Measurements from ENCODE around the gene ADAMTSL1. TPM values are rescaled to one million over a fixed set of nuclear protein-coding genes. Genes with fewer than 3 reads are reported as not detected.

The ADAMTSL1 gene
- total and polyA plus RNA-seq, 8 donors = 1.1 to 98.8 (median 8.4) TPM

DNA sequence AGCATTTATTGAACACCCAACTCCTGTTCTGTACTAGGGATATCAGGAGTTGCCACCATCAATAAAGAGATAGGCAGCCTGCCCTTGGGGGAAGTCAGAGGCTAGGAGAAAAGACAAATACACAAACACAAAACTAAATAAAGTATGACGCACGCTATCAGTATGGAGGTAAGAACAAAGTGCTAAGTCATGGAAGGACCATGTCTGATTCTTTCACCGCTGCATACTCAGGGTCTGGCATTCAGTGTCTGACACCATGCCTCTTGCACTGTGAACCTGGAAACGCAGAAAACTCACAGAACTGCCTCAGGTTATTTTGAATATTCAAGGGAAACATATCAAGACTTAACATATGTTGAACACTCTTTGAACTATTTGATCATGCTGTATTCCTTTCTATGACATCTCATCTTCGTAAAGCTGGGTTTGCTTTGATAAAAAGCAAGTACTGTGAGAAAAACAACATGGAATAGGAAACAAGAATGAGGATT is 65.3 kb downstream of the ADAMTSL1 start:
- H3K4me1 ChIP-seq = no peaks in the 10 kb centered on the region
- WGBS, 5 donors = 51 to 70% (median 63%) methylated on average over 5 of the region's 5 CpGs

GRCh38 chr9:18542837-18543405 is 69.0 kb downstream of the ADAMTSL1 start:
- 84 to 95% (median 86%) methylated on average over 2 of the region's 2 CpGs for WGBS, 5 donors
- no peak overlapping the region for H3K27ac ChIP-seq
- TF ChIP-seq POLR2A (IDR thresholded peaks at IDR 0.05) = no peak
- no peak for TF ChIP-seq CTCF (IDR thresholded peaks at IDR 0.05)
- no peak for TF ChIP-seq EP300 (IDR thresholded peaks at IDR 0.05)
- TF ChIP-seq POLR2AphosphoS5 (IDR thresholded peaks at IDR 0.05) = no peak
- no peak overlapping the region for H3K4me3 ChIP-seq
- H3K9me3 ChIP-seq = no peaks in the 10 kb centered on the region
- DNase-seq = no peak
- H3K27me3 ChIP-seq = no peaks in the 10 kb centered on the region
- no peaks in the 10 kb centered on the region for H3K36me3 ChIP-seq
- intact Hi-C loops (cut with DNase I; ENCODE audit: low total_unique reads) = no loop called here
- no peaks in the 10 kb centered on the region for H3K4me1 ChIP-seq

More for the DNA sequence above, 65.3 kb downstream of the ADAMTSL1 start:
- Histone ChIP-seq H3K27me3 (no peaks in the 10 kb centered on the region), H3K9me3 (peaks cover 3 to 15% (median 14%) of the 10 kb centered on the region in 4 donors), H3K36me3 (peaks cover 0 to 7% (median 0%) of the 10 kb centered on the region in 4 donors), H3K27ac (no peak overlapping the region), H3K4me3 (no peak overlapping the region)
- intact Hi-C loops (cut with DNase I; ENCODE audit: low total_unique reads) = no loop called here
- TF ChIP-seq POLR2AphosphoS5 (IDR thresholded peaks at IDR 0.05) = no peak
- no peak for TF ChIP-seq POLR2A (IDR thresholded peaks at IDR 0.05)
- no peak for TF ChIP-seq EP300 (IDR thresholded peaks at IDR 0.05)
- no peak for DNase-seq

DNA sequence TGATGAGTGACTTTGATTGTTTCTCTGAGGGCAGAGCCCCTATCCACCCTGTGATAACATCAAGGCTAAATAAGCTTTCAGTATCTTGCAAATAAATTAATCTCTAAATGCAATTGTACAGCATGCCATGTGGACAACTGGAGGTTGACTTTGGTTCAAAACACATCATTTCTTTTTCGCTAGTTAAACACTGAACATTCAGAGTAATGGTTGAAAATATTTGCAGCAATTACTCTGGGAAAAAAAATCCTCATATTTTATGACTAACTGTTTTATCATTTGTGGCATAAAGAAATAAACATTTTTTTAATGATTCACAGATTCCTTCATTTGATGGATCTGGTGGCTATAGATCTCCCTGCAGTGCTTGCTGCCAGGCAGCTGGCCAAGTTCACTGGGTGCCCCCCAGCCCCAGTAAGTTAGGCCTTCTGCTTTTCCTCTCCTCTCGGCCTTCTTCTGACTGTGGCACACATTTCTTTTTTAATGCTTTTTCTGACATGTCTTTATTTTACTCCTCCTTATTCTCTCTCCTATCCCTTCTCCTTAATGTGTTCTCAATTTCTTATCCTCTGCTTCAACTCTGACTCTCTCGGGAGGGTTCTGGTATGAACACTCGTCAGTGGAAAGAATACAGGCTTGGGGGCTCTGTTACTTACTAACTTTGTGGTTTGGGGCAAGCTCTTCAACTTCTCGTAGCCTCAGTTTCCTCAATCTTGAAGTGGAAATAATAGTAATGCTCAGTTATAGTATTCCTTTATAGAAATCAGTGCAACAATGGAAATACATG is 69.6 kb downstream of the ADAMTSL1 start:
- Histone ChIP-seq H3K27ac (peak overlapping the region in 1 of 5 donors; percentile 1), H3K4me3 (no peak overlapping the region), H3K27me3 (no peaks in the 10 kb centered on the region), H3K9me3 (no peaks in the 10 kb centered on the region), H3K4me1 (no peaks in the 10 kb centered on the region), H3K36me3 (no peaks in the 10 kb centered on the region)
- intact Hi-C loops (cut with DNase I; ENCODE audit: low total_unique reads) = no loop called here
- no peak for TF ChIP-seq CTCF (IDR thresholded peaks at IDR 0.05)
- no peak for TF ChIP-seq EP300 (IDR thresholded peaks at IDR 0.05)
- TF ChIP-seq POLR2AphosphoS5 (IDR thresholded peaks at IDR 0.05) = no peak
- no peak for TF ChIP-seq POLR2A (IDR thresholded peaks at IDR 0.05)
- DNase-seq = peak in 1 of 2 donors; percentile 69
- 74 to 85% (median 76%) methylated on average over 5 of the region's 5 CpGs for WGBS, 5 donors

GRCh38 chr9:18544456-18544855 is 70.5 kb downstream of the ADAMTSL1 start:
- no peak overlapping the region for H3K4me3 ChIP-seq
- no peaks in the 10 kb centered on the region for H3K4me1 ChIP-seq
- WGBS, 5 donors = 85 to 93% (median 91%) methylated on average over 3 of the region's 3 CpGs
- no peaks in the 10 kb centered on the region for H3K27me3 ChIP-seq
- intact Hi-C loops (cut with DNase I; ENCODE audit: low total_unique reads) = no loop called here
- H3K9me3 ChIP-seq = no peaks in the 10 kb centered on the region
- H3K27ac ChIP-seq = no peak overlapping the region
- DNase-seq = no peak
- H3K36me3 ChIP-seq = no peaks in the 10 kb centered on the region
- TF ChIP-seq POLR2AphosphoS5 (IDR thresholded peaks at IDR 0.05) (no peak), CTCF (IDR thresholded peaks at IDR 0.05) (no peak), POLR2A (IDR thresholded peaks at IDR 0.05) (no peak), EP300 (IDR thresholded peaks at IDR 0.05) (no peak)

Data from stomach (tissue), 9 donors.